ENCODE results near the gene SLC26A6.

The SLC26A6 gene, protein sequence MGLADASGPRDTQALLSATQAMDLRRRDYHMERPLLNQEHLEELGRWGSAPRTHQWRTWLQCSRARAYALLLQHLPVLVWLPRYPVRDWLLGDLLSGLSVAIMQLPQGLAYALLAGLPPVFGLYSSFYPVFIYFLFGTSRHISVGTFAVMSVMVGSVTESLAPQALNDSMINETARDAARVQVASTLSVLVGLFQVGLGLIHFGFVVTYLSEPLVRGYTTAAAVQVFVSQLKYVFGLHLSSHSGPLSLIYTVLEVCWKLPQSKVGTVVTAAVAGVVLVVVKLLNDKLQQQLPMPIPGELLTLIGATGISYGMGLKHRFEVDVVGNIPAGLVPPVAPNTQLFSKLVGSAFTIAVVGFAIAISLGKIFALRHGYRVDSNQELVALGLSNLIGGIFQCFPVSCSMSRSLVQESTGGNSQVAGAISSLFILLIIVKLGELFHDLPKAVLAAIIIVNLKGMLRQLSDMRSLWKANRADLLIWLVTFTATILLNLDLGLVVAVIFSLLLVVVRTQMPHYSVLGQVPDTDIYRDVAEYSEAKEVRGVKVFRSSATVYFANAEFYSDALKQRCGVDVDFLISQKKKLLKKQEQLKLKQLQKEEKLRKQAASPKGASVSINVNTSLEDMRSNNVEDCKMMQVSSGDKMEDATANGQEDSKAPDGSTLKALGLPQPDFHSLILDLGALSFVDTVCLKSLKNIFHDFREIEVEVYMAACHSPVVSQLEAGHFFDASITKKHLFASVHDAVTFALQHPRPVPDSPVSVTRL

DNA sequence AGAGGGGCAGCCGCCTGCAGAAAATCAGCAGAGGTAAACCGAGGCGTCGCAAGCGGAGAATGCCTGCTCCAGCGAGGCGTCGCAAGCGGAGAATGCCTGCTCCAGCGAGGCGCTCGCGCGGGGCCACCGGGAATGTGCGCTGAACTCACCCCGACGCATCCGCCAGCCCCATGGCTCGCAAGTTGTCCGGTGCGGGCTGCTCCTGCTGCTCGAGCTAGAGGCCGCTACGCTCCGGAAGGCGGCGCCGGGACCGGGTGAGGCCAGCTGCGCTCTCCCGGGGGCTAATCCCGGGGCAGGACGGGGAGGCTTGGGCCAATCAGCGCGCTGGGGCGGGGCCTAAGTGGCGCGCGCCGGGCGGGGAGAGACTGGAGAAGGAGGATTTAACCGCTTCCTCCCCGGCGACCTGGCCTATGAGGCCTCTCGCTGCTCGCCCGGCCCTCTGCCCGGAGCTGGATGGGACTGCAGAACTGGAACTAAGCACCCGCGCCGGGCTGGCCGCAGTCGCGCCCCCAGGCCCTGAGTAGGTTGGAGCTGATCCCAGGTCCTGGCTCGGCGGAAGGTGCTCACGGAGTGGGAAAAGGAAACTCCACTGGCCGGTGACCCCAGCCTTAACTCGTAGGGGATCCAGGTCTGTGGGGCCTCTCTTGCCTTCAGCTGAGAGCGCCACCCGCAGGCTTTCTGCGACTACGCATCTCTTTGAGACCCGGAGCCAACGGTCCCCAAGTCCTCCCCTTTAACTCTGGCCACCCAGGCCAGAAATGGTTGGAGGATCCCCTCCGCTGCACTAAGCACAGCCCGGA lies at the start of gene SLC26A6:
TSS of gene SLC26A6 (minus strand) at position 240 of the 800 bp plus-strand sequence. CDS start at position 172, 68 bp downstream.
- DNase-seq (ENCODE audit: low spot score): peak; percentile 95

DNA sequence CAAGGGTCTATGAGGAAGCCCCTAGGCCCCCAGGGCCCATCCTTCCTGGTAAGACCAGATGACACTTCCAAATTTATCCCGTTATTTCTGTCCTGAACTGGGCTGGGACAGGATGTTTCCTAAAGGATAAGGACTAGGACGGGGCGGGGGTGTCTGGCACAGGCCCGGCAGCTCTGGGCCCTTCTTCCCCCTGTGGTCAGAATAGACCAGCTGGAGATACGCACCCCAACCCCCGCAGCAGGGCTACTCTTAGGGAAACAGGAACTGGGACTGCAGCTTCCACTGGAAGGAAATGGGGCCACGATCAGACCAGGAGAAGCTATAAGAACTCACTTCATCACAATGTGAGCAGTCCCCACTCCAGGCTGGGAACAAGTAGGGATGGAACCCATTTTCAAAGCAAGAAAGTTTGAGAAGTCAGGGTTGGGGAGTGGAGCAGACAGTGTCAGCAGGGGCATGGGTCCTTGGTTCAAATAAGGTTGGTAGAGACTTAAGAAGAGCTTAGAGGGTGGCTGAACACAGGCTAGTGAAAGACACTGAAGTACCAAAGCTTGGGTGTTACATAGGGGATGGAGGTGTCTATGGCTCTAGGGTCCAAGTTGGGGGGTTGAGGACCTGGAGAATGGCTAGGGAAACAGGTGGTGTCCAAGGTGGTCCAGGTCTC lies 49.4 kb upstream of the SLC26A6 start:
- DNase-seq (ENCODE audit: low spot score): no peak

DNA sequence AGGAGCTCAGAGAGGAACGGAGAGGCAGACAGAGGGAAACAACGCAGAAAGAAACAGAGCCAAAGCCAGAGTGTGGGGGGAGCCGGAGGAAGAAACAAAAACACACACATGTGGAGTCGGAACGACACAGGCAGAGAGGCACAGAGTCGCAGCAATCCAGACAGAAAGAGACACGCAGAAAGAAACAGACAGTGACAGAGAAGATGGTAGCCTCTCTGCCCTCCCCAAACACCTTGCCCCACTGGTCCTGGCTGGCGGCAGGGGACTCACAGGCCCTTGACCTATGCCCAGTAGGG lies 48.7 kb upstream of the SLC26A6 start:
- no peak for DNase-seq (ENCODE audit: low spot score)

DNA sequence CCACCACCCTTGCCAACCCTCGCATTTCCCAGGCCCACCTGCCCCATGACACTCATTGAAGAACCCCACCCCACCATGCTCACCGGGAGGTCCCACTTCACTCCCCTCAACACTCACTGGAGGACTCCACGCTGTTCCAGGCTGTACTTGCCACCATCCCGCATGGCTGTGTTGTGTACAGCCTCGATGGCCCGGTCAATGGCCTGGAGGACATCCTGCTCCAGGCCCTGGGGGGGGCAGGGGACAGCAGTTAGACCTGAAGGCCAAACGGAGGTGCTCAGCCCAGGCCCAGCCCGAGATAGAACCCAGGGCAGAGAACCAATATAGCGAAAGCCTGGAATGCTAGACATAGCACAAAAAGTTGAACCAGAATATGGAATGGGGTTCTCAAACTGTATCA lies 47.5 kb upstream of the SLC26A6 start:
- no peak for DNase-seq (ENCODE audit: low spot score)

DNA sequence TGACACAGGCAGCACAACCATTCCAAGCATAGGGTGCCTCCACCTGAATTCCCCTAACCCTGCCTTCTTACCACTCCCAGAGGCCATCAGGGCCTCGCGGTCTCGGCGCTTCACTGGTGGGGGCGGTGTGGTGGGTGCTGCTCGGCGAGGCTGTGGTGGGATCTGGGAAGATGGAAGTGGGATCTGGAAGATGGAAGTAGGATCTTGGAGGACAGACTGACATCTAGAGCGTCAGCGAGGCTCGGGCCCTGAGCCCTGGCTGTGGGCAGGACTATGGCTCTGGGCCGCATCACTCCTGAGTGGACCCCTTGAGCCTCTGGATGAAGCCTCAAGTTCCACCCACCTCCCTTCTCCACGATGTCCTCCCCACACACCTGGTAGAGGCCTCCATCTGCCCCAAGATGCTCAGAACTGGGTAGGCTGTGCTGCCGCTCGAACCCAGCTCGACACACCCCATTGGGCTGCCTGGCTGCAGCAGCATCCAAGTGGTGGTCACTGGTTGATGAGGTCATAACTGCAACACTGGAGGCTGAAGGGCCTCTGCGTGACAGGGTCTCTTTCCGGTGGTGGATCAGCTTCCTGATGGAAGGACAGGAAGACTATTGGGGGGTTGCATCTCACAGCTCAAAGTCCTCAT lies 46.8 kb upstream of the SLC26A6 start:
- DNase-seq (ENCODE audit: low spot score): no peak

DNA sequence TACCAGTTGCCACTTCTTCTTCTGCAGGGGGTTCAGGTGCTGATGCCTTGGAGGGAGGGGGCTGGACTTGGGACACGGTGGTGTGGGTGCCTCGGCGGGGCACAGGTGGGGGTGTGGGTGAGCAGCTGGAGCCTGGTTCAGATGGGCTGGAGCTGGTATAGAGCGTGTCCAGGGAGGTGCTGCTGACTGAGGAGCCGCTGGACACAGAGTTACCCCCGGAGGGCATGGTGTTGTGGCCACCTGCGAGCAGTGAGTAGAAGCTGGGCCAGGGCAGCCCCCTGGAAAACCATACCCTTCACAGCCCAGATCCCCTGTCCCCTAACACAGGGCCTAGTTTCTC lies 46.2 kb upstream of the SLC26A6 start:
- DNase-seq (ENCODE audit: low spot score): no peak

DNA sequence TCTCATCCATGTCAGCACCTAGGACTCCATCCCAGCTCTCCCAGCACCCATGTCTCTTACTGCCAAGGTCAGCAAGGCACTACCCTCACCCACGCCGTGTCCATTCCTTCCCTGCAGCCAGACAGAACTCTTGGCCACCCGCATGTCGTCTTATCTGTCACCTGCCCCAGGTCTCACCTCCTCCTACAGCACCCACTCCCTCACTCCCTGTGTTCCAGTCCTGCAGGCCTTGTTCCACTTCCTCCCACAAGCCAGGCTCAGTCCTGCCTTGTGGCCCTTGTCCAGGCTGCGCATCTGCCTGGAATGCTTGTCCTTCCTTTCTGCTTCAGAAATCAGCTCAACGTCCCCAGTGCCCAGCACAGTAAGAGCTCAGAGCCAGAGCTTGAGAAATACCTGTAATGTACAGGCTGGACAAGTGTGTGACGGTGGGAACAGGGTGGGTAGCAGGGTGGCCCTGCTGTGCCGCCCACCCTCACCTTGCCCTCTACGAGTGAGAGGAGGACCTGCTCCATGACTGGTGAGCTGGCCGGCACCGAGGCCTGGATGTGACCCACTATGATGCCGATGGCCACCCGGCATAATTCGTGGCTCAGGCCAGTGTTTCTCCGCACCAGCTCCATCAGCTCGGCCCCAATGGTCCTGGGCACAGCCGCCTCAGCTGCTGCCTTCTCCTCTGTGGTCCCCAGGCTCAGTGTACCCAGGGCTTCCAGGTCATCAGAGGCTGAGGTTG lies 45.7 kb upstream of the SLC26A6 start:
- DNase-seq (ENCODE audit: low spot score): no peak

DNA sequence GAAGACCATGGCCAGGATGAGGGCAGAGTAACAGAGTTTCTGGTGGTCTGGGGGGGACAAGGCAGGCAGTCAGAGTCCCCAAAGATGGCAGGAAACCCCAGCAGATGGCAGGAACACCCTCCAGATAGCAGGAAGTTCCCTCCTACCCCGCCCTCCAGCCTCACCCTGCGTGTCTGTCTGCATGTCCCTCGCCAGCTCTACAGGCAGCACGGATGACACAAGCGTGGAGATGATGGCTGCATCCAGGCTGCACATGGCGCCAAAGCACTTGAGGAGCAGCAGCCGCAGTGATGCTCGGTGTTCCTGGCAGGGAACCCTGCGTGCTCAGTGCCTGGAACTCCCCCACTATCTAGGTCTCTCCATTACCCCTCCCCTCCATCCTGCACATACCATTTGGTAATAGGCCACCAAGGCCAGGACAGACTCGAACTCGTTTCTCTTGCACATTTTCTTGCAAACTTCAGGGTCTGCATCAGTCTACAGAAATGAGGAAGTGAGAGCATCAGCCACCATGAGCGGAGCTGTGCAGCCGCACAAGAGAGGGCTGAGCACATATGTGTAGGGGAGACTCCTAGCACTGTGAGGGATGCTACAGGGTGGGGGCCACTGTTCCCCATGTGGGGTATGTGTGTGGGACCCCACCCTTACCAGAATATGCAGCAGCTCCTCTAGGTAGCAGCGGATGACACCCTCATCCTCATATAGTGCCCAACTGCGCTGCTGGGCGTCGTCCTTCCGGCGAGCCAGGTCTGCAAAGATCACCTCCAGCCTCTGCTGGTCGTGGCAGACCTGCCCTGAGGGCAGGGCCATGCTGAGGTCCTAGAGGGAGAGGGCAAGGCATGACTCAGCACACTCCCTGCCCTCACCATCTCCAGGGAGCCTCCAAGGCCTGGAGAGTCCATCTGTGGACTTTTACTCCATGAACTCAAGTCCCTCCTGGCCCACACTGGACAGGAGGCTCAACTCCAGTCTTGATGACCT lies 44.4 kb upstream of the SLC26A6 start:
- DNase-seq (ENCODE audit: low spot score): no peak

DNA sequence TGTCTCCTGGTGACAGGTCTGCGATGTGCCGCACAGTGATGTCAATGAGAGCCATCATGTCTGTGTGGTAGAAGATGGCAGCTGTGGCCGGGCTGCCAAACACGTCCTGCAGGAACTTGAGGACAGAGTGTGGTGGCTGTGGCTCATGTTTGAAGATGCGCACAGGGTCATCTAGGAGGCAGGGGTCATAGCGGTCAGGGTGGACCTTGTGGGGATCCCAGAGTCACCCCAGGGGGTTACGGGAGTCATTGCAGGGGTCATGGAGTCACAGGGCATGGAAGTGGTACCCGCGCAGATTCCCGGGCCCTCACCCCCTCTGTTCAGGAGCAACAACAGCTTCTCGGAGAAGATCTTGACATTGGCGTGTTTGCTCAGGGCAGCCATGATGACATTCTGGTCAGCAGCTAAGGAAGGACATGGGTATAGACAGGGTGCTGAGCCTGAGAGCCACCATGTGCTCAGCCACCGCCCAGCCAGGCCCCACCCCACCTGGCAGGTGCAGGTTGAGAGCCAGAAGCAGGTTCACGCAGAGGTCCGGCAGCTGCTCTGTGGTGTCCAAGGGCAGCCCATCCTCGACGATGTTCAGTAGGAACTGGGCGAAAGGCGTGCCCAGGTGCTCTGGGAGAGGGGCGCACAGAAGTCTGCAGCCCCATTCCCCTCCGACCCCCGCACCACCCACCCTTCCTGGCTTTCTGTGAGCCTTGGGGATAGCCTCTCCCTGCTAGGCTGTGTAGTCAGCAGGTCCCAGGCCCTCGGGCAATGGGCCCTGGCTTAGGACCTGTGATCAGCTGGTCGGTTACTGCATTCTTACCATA lies 43.5 kb upstream of the SLC26A6 start:
- no peak for DNase-seq (ENCODE audit: low spot score)

DNA sequence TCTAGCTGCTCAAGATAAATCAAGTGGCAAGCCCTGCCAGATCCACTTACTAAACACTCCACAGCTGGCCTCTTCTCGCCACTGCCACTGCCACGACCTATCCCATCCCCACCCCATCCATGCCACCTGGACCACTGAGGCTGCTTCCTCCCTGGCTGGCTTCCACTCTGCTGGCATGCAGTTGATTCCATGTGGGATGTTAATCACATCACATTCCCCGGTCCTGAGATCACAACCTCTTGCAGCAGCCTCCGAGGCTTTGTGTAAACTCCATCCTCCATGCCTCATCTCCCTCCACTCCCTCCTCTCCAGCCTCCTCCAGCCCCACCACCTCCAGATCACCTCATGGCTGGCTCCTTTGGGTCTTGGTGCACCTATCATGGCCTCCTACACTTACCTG lies 42.8 kb upstream of the SLC26A6 start:
- DNase-seq (ENCODE audit: low spot score): no peak

DNA sequence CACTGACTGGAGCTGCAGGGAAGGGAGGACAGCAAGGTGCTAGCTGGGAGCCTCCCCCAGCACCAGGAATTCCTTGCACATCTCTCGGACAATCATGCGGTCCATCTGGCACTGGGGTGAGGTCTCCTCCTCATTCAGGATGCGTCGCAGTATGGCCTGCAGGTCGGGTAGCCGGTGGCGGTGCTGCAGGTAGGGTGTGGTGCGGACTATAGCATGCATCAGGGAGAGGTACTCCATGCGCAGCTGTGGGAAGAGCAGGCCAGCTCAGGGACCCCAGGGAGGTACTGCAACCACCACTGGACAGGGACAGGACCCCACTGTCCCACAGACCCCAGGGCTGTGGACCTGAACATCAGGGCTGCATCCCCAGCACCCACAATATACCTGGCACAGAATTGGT lies 39.2 kb upstream of the SLC26A6 start:
- no peak for DNase-seq (ENCODE audit: low spot score)

DNA sequence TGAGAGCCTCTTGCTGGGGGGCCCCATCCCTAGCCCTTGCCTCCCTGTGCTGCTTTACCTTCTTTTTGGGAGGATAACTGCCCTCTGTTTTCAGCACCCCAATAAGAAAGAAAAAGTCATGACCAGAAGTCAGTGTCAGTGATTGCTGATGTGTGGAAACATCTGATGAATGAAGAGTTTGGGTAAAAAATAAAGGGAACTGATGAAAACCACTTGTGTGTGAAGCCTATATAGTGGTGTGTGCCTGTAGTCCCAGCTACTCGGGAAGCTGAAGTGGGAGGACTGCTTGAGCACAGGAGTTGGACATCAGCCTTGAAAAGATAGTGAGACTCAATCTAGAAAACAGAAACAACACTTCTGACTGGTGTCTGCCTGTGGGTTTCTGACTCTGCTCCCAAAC lies 37.3 kb upstream of the SLC26A6 start:
- DNase-seq (ENCODE audit: low spot score): no peak

DNA sequence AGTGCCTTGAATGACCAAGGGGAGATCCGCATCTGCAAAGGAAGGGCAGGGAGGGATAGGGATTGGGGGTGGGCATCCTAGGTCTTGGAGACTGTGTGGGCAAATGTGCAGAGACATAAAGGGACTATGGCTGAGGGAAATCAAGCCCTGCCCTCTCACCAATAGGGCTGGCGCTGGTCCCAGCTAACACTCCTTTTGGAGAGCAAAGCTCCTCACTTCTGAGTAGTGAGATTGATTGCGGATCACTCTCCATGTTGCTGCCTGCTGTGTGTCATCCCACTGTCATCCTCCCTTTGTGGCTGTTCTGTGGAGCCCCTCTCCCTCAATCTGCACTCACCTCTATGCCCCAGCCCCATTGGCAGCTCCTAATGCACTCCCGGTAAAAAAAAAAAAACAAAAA lies 29.7 kb upstream of the SLC26A6 start:
- no peak for DNase-seq (ENCODE audit: low spot score)

DNA sequence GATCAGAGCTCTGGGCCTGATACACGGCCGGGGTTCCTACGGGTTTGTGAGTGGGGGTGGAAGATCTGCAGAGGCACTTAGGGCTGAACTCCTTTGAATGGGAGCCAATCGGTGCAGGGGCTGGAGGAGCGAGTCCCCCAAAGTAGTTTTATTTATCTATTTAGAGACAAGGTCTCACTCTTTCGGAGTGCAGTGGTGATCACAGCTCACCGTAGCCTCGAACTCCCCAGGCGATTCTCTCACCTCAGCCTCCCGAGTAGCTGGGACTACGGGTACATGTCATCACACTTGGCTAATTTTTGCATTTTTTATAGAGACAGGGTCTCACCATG lies 29.0 kb upstream of the SLC26A6 start:
- DNase-seq (ENCODE audit: low spot score): no peak

DNA sequence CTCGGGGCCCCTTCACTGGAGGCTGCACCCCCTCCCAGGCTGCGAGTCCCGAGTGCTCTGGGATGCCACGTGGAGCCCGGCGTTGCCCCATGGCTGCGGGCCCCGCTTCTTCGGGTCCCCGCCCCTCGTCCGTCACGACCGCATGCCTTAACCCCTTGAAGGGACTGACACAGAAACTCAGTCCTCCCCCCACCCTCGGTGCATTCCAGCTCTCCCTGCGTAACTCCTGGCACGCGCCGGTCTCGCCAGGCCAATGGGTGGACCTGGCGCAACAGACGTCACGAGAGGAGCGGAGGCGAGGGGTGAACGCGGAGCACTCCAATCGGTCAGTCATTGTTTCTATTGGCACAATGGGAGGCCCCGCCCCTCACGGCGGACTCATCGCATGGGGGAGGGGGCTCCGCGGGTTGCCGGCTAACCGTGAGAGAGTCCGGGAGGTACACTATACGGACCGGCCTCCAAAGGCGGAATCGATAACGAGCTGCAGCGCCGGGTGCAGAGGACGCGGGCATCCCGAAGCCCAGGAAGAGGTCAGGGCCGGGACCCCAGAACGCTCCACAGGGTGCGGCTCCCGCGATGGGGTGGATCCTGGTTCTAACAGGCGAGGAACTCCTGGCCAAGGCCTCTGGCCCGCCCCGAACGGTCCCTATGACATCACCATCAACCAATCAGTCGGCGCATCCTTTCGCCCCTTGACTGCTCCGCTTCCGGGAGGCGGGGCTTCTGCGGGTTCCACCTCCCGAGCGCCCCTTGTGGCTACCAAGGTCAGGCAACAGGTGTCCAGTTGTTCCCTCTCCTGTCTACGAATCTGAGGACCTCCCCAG lies 28.4 kb upstream of the SLC26A6 start:
- DNase-seq (ENCODE audit: low spot score): peak; percentile 97

DNA sequence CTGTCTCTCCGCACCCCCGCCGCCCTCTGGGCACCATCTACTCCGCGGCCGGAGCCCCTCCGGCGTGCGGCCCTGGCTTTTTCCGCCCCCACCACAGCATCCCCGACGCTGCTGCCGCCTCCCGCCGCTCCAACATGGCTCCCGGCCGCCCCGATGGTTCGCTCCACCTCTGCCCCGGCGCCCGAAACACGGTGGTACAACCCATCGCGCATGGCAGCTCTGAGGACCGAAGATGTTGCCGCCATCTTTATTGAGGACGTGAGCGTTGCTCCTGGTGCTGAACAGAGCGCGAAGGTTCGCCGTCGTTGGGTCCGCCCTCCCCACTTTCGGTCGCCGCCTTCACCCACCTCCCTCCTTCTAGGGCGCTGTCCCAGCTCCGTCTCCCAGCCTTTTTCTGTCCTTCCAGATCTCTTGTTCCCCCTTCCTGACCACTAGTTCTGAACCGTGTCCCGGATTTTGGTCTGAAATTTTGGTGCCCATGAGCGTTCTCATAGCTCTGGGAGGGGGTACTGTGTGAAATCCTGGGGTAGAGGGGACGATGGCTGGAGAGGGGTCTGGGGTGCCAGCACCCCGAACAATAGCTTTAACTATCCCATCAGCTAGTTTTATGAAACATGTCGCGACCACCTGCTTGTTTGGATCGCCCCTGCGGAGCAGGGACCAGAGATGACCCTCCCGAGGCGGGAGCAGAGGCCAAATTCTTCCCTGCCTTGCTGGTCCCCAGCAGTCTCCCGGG lies 27.7 kb upstream of the SLC26A6 start, which contains the start of gene CELSR3:
TSS of gene CELSR3 (minus strand) at position 134 of the 736 bp plus-strand sequence. CDS start 252 bp downstream, outside the sequence.
- peak; percentile 80 for DNase-seq (ENCODE audit: low spot score)

DNA sequence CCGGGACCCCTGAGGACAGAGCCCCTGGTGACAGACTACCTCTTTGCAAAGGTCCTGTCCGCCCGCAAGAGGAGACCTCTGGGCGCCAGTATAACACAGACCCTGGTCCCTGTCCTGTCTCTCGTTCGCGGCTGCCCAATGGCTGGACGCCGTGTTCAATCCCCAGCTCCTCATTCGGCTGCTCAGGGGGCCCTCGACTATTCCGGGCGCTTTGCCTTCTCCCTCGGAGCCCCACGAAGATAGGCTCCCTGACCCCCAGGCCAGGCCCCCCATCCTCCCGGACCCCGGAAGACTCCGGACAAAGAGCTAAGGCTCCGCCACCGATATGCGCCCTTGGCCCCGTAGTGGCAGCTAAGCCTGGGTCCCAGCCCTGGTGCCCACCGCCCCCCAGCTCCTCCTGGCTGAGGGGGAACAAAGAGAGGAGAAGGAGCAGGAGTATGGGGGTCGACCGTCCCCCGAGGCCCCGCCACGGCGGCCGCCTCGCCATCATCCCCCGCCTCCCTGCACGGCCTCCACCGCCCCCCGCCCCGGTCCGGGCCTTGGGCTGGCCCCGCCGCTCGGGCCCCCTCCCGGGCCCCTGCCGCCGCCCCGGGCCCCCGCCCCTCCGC lies 27.0 kb upstream of the SLC26A6 start:
- no peak for DNase-seq (ENCODE audit: low spot score)
